IMR-90 (cell line): ENCODE measurements around the gene TIA1. TPM values are rescaled to one million over a fixed set of nuclear protein-coding genes. Genes with fewer than 3 reads are reported as not detected.

Source experiments
- ATAC-seq: fragments of 200-7000 bp; cut with Tn5 transposase; 2 replicates; pipeline ENCODE4 v1.9.1; 2020; ENCODE audit warnings: low read depth, mild to moderate bottlenecking, moderate library complexity
- BruUV-seq: library from RNA; stranded (reverse); fragments of 400-500 nt; replicated peaks from 2 replicates; lab custom pipeline; 2021; lab: Mats Ljungman, UMichigan
- CTCF ChIA-PET: fragments of 300-600 bp; formaldehyde crosslinking; extraction: SDS; loops from one replicate; lab custom pipeline; 2021; ENCODE audit warnings: antibody characterized with exemption; lab: Yijun Ruan, JAX
- POLR2A ChIA-PET: fragments of 300-600 bp; sonication (Branson Sonifier 250); formaldehyde crosslinking; loops from one replicate; lab custom pipeline; 2022; ENCODE audit warnings: antibody characterized with exemption; ENCODE audit not compliant: unreplicated experiment; lab: Charles Lee
- DNase-seq: peaks from one replicate; pipeline ENCODE4 v3.0.0; 2013
- H2AFZ ChIP-seq: replicated peaks from 2 replicates; pipeline ENCODE3; 2013; ENCODE audit warnings: low read length, mild to moderate bottlenecking; ENCODE audit not compliant: poor library complexity
- H2AK5ac ChIP-seq: 2 replicates; pipeline ENCODE4 v1.6.1; 2013; ENCODE audit warnings: low read depth, low read length, inconsistent platforms
- H2AK9ac ChIP-seq: replicated peaks from 2 replicates; pipeline ENCODE3; 2013; ENCODE audit warnings: mild to moderate bottlenecking, low read depth, low read length, moderate library complexity; ENCODE audit not compliant: poor library complexity
- H2BK120ac ChIP-seq: 2 replicates; pipeline ENCODE4 v1.6.1; 2013; ENCODE audit warnings: low read depth, low read length, inconsistent platforms
- H2BK15ac ChIP-seq: 3 replicates; pipeline ENCODE4 v1.6.1; 2013; ENCODE audit warnings: low read depth, low read length, inconsistent platforms
- H2BK20ac ChIP-seq: 2 replicates; pipeline ENCODE4 v1.6.1; 2013; ENCODE audit warnings: low read depth, mild to moderate bottlenecking, inconsistent platforms, low read length, moderate library complexity
- H2BK5ac ChIP-seq: 2 replicates; pipeline ENCODE4 v1.6.1; 2013; ENCODE audit warnings: mild to moderate bottlenecking, low read depth, low read length, inconsistent platforms; ENCODE audit not compliant: poor library complexity, severe bottlenecking
- H3K14ac ChIP-seq: replicated peaks from 2 replicates; pipeline ENCODE4 v1.6.1; 2013; ENCODE audit warnings: low read depth, low read length, inconsistent platforms
- H3K18ac ChIP-seq: 2 replicates; pipeline ENCODE4 v1.6.1; 2013; ENCODE audit warnings: low read depth, low read length, control low read depth
- H3K23ac ChIP-seq: 2 replicates; pipeline ENCODE4 v1.6.1; 2013; ENCODE audit warnings: low read depth, low read length, inconsistent platforms
- H3K27ac ChIP-seq: 2 replicates; pipeline ENCODE4 v1.5.1; 2013; ENCODE audit warnings: mild to moderate bottlenecking, control low read depth, low read length; ENCODE audit not compliant: insufficient read depth
- H3K27me3 ChIP-seq: 2 replicates; pipeline ENCODE4 v1.6.1; 2013; ENCODE audit warnings: low read length; ENCODE audit not compliant: control insufficient read depth, insufficient read depth
- H3K36me3 ChIP-seq: 2 replicates; pipeline ENCODE4 v1.6.1; 2013; ENCODE audit warnings: low read length, mixed read lengths; ENCODE audit not compliant: control insufficient read depth, insufficient read depth
- H3K4ac ChIP-seq: 2 replicates; pipeline ENCODE4 v1.6.1; 2013; ENCODE audit warnings: low read depth, low read length, inconsistent platforms
- H3K4me1 ChIP-seq: 2 replicates; pipeline ENCODE4 v1.6.1; 2013; ENCODE audit warnings: low read length, mixed read lengths; ENCODE audit not compliant: control insufficient read depth, insufficient read depth
- H3K4me2 ChIP-seq: 2 replicates; pipeline ENCODE4 v1.6.1; 2013; ENCODE audit warnings: low read depth, mild to moderate bottlenecking, control low read depth, low read length, moderate library complexity
- H3K4me3 ChIP-seq: 2 replicates; pipeline ENCODE4 v1.5.1; 2013; ENCODE audit warnings: low read depth, mild to moderate bottlenecking, control low read depth, low read length, moderate library complexity; ENCODE audit not compliant: insufficient read depth
- H3K56ac ChIP-seq: 2 replicates; pipeline ENCODE4 v1.6.1; 2013; ENCODE audit warnings: low read length, inconsistent platforms; ENCODE audit not compliant: insufficient read depth; ENCODE audit errors: extremely low read depth
- H3K79me1 ChIP-seq, 2 experiments: 2 replicates each; pipeline ENCODE4 v1.6.1; 2013; ENCODE audit warnings: low read length in 2 of 2, inconsistent platforms in 1 of 2, low read depth in 1 of 2
- H3K9ac ChIP-seq: 2 replicates; pipeline ENCODE4 v1.6.1; 2013; ENCODE audit warnings: low read depth, low read length, control low read depth
- H3K9me1 ChIP-seq: 2 replicates; pipeline ENCODE4 v1.6.1; 2013; ENCODE audit warnings: low read length, inconsistent platforms; ENCODE audit not compliant: insufficient read depth
- H3K9me3 ChIP-seq: 2 replicates; pipeline ENCODE4 v1.6.1; 2013; ENCODE audit warnings: low read length; ENCODE audit not compliant: control insufficient read depth, insufficient read depth
- H4K20me1 ChIP-seq: 2 replicates; pipeline ENCODE4 v1.6.1; 2013; ENCODE audit warnings: low read length, inconsistent platforms; ENCODE audit not compliant: insufficient read depth
- H4K5ac ChIP-seq: 2 replicates; pipeline ENCODE4 v1.6.1; 2013; ENCODE audit warnings: mild to moderate bottlenecking, low read depth, low read length, control low read depth
- H4K8ac ChIP-seq, 2 experiments: 2 replicates each; pipeline ENCODE4 v1.6.1; 2013; ENCODE audit warnings: low read depth in 2 of 2, low read length in 2 of 2, control low read depth in 1 of 2, inconsistent platforms in 1 of 2
- H4K91ac ChIP-seq: 2 replicates; pipeline ENCODE4 v1.6.1; 2013; ENCODE audit warnings: low read depth, low read length, inconsistent platforms; ENCODE audit not compliant: insufficient read depth
- BHLHE40 ChIP-seq: fragments of 150-350 bp; IDR thresholded peaks from 2 replicates; pipeline ENCODE4 v1.6.1; 2016; ENCODE audit warnings: mild to moderate bottlenecking, low read depth, low read length
- CEBPB ChIP-seq: IDR thresholded peaks from 2 replicates; pipeline ENCODE4 v1.6.1; 2012; ENCODE audit warnings: low read depth, low read length, improper control_type of control experiment
- CHD1 ChIP-seq: IDR thresholded peaks from 2 replicates; pipeline ENCODE4 v1.6.1; 2012; ENCODE audit warnings: low read depth, low read length, improper control_type of control experiment
- WGBS, 2 experiments: methylation state at CpG; one replicate each; pipeline versions ENCODE4 v1.1.5 to v1.1.7; 2013; ENCODE audit warnings: missing lambda C conversion rate in 2 of 2; ENCODE audit not compliant: insufficient read length in 1 of 2; ENCODE audit errors: extremely low coverage in 2 of 2; 5-methylcytosine and 5-hydroxymethylcytosine counted together
- dilution Hi-C: fragments of 300-500 bp; cut with HindIII; formaldehyde crosslinking; loops from one replicate; pipeline ENCODE4 v1.14.3; 2018; ENCODE audit warnings: low sequenced_read_pairs; ENCODE audit not compliant: unreplicated experiment
- in situ Hi-C: fragments of 300-500 bp; cut with MboI; formaldehyde crosslinking; loops from 3 replicates; pipeline ENCODE4 v1.14.3; 2019; ENCODE audit warnings: low sequenced_read_pairs, inconsistent platforms, mixed read lengths
- intact Hi-C: fragments of 100-400 bp; cut with micrococcal nuclease; formaldehyde crosslinking; loops from 2 replicates; pipeline ENCODE4 v1.10.0; 2022
- polyA plus RNA-seq, 3 experiments: library from polyadenylated mRNA; depleted of rRNA; stranded (reverse); fragments of >200 nt; gene quantifications; 2 replicates each; pipeline ENCODE4 v1.2.3, GENCODE V29; 2012; ENCODE audit warnings: low replicate concordance in 1 of 3
- total RNA-seq: library from RNA; depleted of rRNA; stranded (reverse); fragments of >200 nt; gene quantifications from 2 replicates; pipeline ENCODE4 v1.2.3, GENCODE V29; 2012

TIA1 gene
- total and polyA plus RNA-seq, 2 of the 4 experiments (the other 2 are of a cell fraction): 72.7 to 103 TPM

- Histone ChIP-seq H2AFZ (no peak overlapping the region), H3K14ac (no peak overlapping the region), H4K8ac (no peak overlapping the region), H3K4me1 (peaks cover 9% of the 10 kb centered on the region; the same call in 1 of the 2 replicates), H2BK5ac (no peak overlapping the region), H3K56ac (no peak overlapping the region), H2BK120ac (no peak overlapping the region), H4K5ac (no peak overlapping the region), H3K9ac (no peak overlapping the region), H3K9me3 (no peaks in the 10 kb centered on the region), H2AK5ac (no peak overlapping the region), H3K27me3 (no peaks in the 10 kb centered on the region), H3K9me1 (no peaks in the 10 kb centered on the region), H3K36me3 (no peaks in the 10 kb centered on the region), H4K20me1 (no peaks in the 10 kb centered on the region), H3K18ac (no peak overlapping the region), H2BK20ac (no peak overlapping the region), H3K4me3 (no peak overlapping the region), H3K79me1 (peaks cover 15 to 16% of the 10 kb centered on the region in 2 experiments), H3K4ac (no peak overlapping the region), H2AK9ac (no peak overlapping the region), H2BK15ac (no peak overlapping the region), H3K27ac (no peak overlapping the region), H3K4me2 (no peak overlapping the region), H3K23ac (no peak overlapping the region), H4K91ac (no peak overlapping the region)
- WGBS, 2 experiments: 83% methylated on average over 1 of the region's 8 CpGs; no CpG with 5 or more reads in 1 of the 2 experiments
- dilution Hi-C loops: no loop called here
- BruUV-seq: no TSS peak
- no peak for ATAC-seq
- intact Hi-C loops: no loop called here
- in situ Hi-C loops: no loop called here
- ChIA-PET CTCF (no interaction called here), POLR2A (no interaction called here)
- TF ChIP-seq CHD1 (no peak), CEBPB (peak; percentile 63), BHLHE40 (no peak)
- no peak for DNase-seq
These were observed 7.3 kb upstream of the TIA1 start for GRCh38 chr2:70255637-70256314.
